ENCODE measurements around the gene LPIN2. TPM values are rescaled to one million over a fixed set of nuclear protein-coding genes. Genes with fewer than 3 reads are reported as not detected.
A peak's percentile ranks its signal among the peaks of the same experiment; 100 is the strongest.

LPIN2 gene
- total RNA-seq, 3 donors from 2014 or later: 21.8 to 38.1 (median 29.2) TPM

- no peak overlapping the region for H3K4me3 ChIP-seq
- no peak for DNase-seq (ENCODE audit: low spot score in 2 of 2)
- no peaks in the 10 kb centered on the region for H3K4me1 ChIP-seq
- H3K27ac ChIP-seq: peak overlapping the region in 1 of 2 donors; percentile 3
- intact Hi-C loops (cut with DNase I; ENCODE audit: low total_unique reads): no loop called here
- no peaks in the 10 kb centered on the region for H3K9me3 ChIP-seq
- no peaks in the 10 kb centered on the region for H3K36me3 ChIP-seq
- TF ChIP-seq POLR2AphosphoS5 (IDR thresholded peaks at IDR 0.05) (no peak), CTCF (IDR thresholded peaks at IDR 0.05) (no peak), POLR2A (IDR thresholded peaks at IDR 0.05) (no peak)
- H3K27me3 ChIP-seq: no peaks in the 10 kb centered on the region
Measured at GRCh38 chr18:2994020-2994589, 18.8 kb downstream of the LPIN2 start.

- no peak overlapping the region for H3K27ac ChIP-seq
- H3K4me1 ChIP-seq: no peaks in the 10 kb centered on the region
- no peaks in the 10 kb centered on the region for H3K9me3 ChIP-seq
- no peaks in the 10 kb centered on the region for H3K36me3 ChIP-seq
- no peak for TF ChIP-seq POLR2AphosphoS5 (IDR thresholded peaks at IDR 0.05)
- no peak for TF ChIP-seq CTCF (IDR thresholded peaks at IDR 0.05)
- TF ChIP-seq POLR2A (IDR thresholded peaks at IDR 0.05): no peak
- no peaks in the 10 kb centered on the region for H3K27me3 ChIP-seq
- no peak overlapping the region for H3K4me3 ChIP-seq
- intact Hi-C loops (cut with DNase I; ENCODE audit: low total_unique reads): no loop called here
- DNase-seq (ENCODE audit: low spot score in 2 of 2): no peak
Measured at GRCh38 chr18:2992995-2993877, 19.7 kb downstream of the LPIN2 start.

- Histone ChIP-seq H3K4me3 (no peak overlapping the region), H3K27ac (no peak overlapping the region), H3K4me1 (no peaks in the 10 kb centered on the region), H3K36me3 (no peaks in the 10 kb centered on the region), H3K9me3 (no peaks in the 10 kb centered on the region), H3K27me3 (no peaks in the 10 kb centered on the region)
- DNase-seq (ENCODE audit: low spot score in 2 of 2): no peak
- intact Hi-C loops (cut with DNase I; ENCODE audit: low total_unique reads): no loop called here
- TF ChIP-seq POLR2A (IDR thresholded peaks at IDR 0.05): no peak
- no peak for TF ChIP-seq POLR2AphosphoS5 (IDR thresholded peaks at IDR 0.05)
- no peak for TF ChIP-seq CTCF (IDR thresholded peaks at IDR 0.05)
Measured at GRCh38 chr18:2990956-2991640, 21.8 kb downstream of the LPIN2 start.

- intact Hi-C loops (cut with DNase I; ENCODE audit: low total_unique reads): no loop called here
- Histone ChIP-seq H3K4me3 (no peak overlapping the region), H3K27ac (no peak overlapping the region), H3K36me3 (no peaks in the 10 kb centered on the region), H3K27me3 (no peaks in the 10 kb centered on the region), H3K4me1 (no peaks in the 10 kb centered on the region), H3K9me3 (no peaks in the 10 kb centered on the region)
- DNase-seq (ENCODE audit: low spot score in 2 of 2): no peak
- no peak for TF ChIP-seq POLR2AphosphoS5 (IDR thresholded peaks at IDR 0.05)
- no peak for TF ChIP-seq CTCF (IDR thresholded peaks at IDR 0.05)
- no peak for TF ChIP-seq POLR2A (IDR thresholded peaks at IDR 0.05)
Measured at GRCh38 chr18:2987876-2988790, 24.8 kb downstream of the LPIN2 start.

Measured in breast epithelium (tissue), 4 donors.